Panc1 (cell line): ENCODE results near the gene EIF6. TPM values are rescaled to one million over a fixed set of nuclear protein-coding genes. Genes with fewer than 3 reads are reported as not detected.
A peak's percentile ranks its signal among the peaks of the same experiment; 100 is the strongest.

Experiments used
- ATAC-seq: fragments of 200-7000 bp; cut with Tn5 transposase; 2 replicates; pipeline ENCODE4 v1.9.1; 2020; ENCODE audit warnings: mild to moderate bottlenecking, moderate library complexity
- BruUV-seq: library from RNA; stranded (reverse); fragments of 400-500 nt; replicated peaks from 2 replicates; lab custom pipeline; 2021; lab: Mats Ljungman, UMichigan
- CTCF ChIA-PET: fragments of 300-600 bp; sonication (Branson Sonifier 250); formaldehyde crosslinking; loops from one replicate; lab custom pipeline; 2022; ENCODE audit warnings: antibody characterized with exemption; lab: Charles Lee
- POLR2A ChIA-PET: fragments of 300-600 bp; sonication (Branson Sonifier 250); formaldehyde crosslinking; loops from one replicate; lab custom pipeline; 2022; ENCODE audit warnings: antibody characterized with exemption; lab: Charles Lee
- DNase-seq: peaks from one replicate; pipeline ENCODE4 v3.0.0-alpha.2; 2010; ENCODE audit warnings: low read depth, low spot score
- H3K27ac ChIP-seq: 2 replicates; pipeline ENCODE4 v1.5.1; 2011; ENCODE audit warnings: mild to moderate bottlenecking, low read length, inconsistent platforms
- H3K27me3 ChIP-seq: fragments of 200-500 bp; sonication (Bioruptor generic); 2 replicates; pipeline ENCODE4 v1.6.0; 2014; ENCODE audit warnings: low read length, inconsistent platforms; ENCODE audit not compliant: control insufficient read depth, insufficient read depth
- H3K36me3 ChIP-seq: fragments of 200-500 bp; sonication (Bioruptor generic); 2 replicates; pipeline ENCODE4 v1.5.1; 2014; ENCODE audit warnings: inconsistent platforms, mild to moderate bottlenecking, low read length, moderate library complexity; ENCODE audit not compliant: control insufficient read depth, insufficient read depth
- H3K4me1 ChIP-seq: 2 replicates; pipeline ENCODE4 v1.5.1; 2011; ENCODE audit warnings: inconsistent platforms, mild to moderate bottlenecking, low read length, moderate library complexity; ENCODE audit not compliant: control insufficient read depth, insufficient read depth
- H3K4me3 ChIP-seq, 2 experiments: 2 replicates each; pipeline ENCODE4 v1.5.1; 2011 to 2012; ENCODE audit warnings: low read depth in 2 of 2, low read length in 2 of 2, mild to moderate bottlenecking in 2 of 2, inconsistent platforms in 1 of 2, moderate library complexity in 1 of 2
- H3K9me3 ChIP-seq: fragments of 200-500 bp; sonication (Bioruptor generic); 2 replicates; pipeline ENCODE4 v1.5.1; 2014; ENCODE audit warnings: low read depth, mild to moderate bottlenecking, inconsistent platforms, low read length, moderate library complexity; ENCODE audit not compliant: control insufficient read depth, insufficient read depth
- POLR2AphosphoS5 ChIP-seq: IDR thresholded peaks from 2 replicates; pipeline ENCODE4 v1.6.1; 2012; ENCODE audit warnings: mild to moderate bottlenecking, low read depth, low read length, moderate library complexity
- SIN3A ChIP-seq: IDR thresholded peaks from 2 replicates; pipeline ENCODE4 v1.6.1; 2012; ENCODE audit warnings: low read depth, mild to moderate bottlenecking, low read length, moderate library complexity, borderline replicate concordance; ENCODE audit not compliant: insufficient read depth
- TCF7L2 ChIP-seq: IDR thresholded peaks from 2 replicates; pipeline ENCODE4 v1.6.1; 2011; ENCODE audit warnings: mild to moderate bottlenecking, low read depth, low read length, inconsistent platforms
- in situ Hi-C: cut with HindIII; loops from 2 replicates; pipeline ENCODE4 v1.10.0; 2016; ENCODE audit warnings: low sequenced_read_pairs, low pct_unique_long_range_greater_than_20kb
- intact Hi-C: fragments of 100-400 bp; cut with micrococcal nuclease; formaldehyde crosslinking; loops from one replicate; pipeline ENCODE4 v1.10.0; 2022; ENCODE audit not compliant: unreplicated experiment
- total RNA-seq: library from RNA; stranded (reverse); gene quantifications from one replicate; pipeline ENCODE4 v1.2.1, GENCODE V29; 2021; ENCODE audit not compliant: unreplicated experiment
- TF ChIP-seq, protein P1 (sequence below), 2 experiments: IDR thresholded peaks; 2 replicates each; pipeline ENCODE4 v1.6.1; 2011 to 2012; ENCODE audit warnings: low read depth in 2 of 2, control low read depth in 1 of 2, low read length in 1 of 2, mild to moderate bottlenecking in 1 of 2, moderate library complexity in 1 of 2; ENCODE audit not compliant: insufficient read depth in 1 of 2
- TF ChIP-seq, protein P2 (sequence below): fragments of 450-650 bp; IDR thresholded peaks from 2 replicates; pipeline ENCODE4 v1.5.1; 2017; ENCODE audit warnings: mild to moderate bottlenecking

The EIF6 gene
- total RNA-seq, 1 experiment from 2014 or later, result 258 TPM

DNA sequence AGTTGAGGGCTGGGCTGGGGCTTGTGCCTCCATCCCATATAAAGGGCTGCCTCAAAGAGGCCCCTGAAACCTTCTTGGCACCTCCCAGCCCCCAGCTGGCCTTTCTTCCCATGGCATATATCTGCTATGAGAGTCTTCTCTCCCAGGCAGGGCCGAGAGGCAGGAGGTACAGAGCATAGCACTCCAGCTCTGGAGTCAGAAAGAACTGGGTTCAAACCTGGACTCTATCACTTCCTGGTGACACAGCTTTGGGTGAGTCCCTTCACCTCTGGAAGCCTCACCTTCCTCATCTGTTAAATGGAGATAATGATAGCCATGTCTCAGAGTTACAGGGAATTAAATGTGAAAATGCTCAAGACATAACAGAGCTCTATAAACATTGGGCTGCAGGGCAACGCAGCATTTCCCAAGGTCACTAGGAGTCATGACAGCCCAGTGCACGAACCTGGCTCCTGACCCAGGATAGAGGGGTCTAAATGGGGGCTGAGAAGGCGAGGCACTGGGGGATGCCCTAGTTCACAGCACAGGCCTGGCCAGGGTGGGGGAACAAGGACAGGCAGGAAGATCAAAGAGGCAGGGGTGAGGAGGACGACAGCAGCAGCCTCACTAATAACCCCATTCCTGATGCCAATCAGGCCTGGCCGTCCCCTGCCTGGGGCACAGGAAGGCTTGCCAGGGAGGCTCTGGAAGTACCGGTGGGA lies 5.8 kb upstream of the EIF6 start:
- in situ Hi-C loops (no loop called here), intact Hi-C loops (no loop called here)
- H3K9me3 ChIP-seq, result no peaks in the 10 kb centered on the region
- no TSS peak for BruUV-seq
- 0 out of 2 replicates have a peak, but pooled peaks have one; percentile 16 for ATAC-seq
- H3K4me1 ChIP-seq, result peaks cover 5% of the 10 kb centered on the region
- no peak overlapping the region for H3K4me3 ChIP-seq
- POLR2A ChIA-PET, result no interaction called here
- H3K27ac ChIP-seq, result no peak overlapping the region
- peak; percentile 50; the same call in 1 of the 2 replicates for TF ChIP-seq TCF7L2
- no peak for TF ChIP-seq SIN3A
- TF ChIP-seq, protein P1, sequence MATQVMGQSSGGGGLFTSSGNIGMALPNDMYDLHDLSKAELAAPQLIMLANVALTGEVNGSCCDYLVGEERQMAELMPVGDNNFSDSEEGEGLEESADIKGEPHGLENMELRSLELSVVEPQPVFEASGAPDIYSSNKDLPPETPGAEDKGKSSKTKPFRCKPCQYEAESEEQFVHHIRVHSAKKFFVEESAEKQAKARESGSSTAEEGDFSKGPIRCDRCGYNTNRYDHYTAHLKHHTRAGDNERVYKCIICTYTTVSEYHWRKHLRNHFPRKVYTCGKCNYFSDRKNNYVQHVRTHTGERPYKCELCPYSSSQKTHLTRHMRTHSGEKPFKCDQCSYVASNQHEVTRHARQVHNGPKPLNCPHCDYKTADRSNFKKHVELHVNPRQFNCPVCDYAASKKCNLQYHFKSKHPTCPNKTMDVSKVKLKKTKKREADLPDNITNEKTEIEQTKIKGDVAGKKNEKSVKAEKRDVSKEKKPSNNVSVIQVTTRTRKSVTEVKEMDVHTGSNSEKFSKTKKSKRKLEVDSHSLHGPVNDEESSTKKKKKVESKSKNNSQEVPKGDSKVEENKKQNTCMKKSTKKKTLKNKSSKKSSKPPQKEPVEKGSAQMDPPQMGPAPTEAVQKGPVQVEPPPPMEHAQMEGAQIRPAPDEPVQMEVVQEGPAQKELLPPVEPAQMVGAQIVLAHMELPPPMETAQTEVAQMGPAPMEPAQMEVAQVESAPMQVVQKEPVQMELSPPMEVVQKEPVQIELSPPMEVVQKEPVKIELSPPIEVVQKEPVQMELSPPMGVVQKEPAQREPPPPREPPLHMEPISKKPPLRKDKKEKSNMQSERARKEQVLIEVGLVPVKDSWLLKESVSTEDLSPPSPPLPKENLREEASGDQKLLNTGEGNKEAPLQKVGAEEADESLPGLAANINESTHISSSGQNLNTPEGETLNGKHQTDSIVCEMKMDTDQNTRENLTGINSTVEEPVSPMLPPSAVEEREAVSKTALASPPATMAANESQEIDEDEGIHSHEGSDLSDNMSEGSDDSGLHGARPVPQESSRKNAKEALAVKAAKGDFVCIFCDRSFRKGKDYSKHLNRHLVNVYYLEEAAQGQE (IDR thresholded peaks at IDR 0.05; ENCODE audit: insufficient read depth in 1 of 2, low read depth in 2 of 2, low read length in 1 of 2), result no peak
- TF ChIP-seq, protein P2, sequence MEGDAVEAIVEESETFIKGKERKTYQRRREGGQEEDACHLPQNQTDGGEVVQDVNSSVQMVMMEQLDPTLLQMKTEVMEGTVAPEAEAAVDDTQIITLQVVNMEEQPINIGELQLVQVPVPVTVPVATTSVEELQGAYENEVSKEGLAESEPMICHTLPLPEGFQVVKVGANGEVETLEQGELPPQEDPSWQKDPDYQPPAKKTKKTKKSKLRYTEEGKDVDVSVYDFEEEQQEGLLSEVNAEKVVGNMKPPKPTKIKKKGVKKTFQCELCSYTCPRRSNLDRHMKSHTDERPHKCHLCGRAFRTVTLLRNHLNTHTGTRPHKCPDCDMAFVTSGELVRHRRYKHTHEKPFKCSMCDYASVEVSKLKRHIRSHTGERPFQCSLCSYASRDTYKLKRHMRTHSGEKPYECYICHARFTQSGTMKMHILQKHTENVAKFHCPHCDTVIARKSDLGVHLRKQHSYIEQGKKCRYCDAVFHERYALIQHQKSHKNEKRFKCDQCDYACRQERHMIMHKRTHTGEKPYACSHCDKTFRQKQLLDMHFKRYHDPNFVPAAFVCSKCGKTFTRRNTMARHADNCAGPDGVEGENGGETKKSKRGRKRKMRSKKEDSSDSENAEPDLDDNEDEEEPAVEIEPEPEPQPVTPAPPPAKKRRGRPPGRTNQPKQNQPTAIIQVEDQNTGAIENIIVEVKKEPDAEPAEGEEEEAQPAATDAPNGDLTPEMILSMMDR, result no peak
- no peak for TF ChIP-seq POLR2AphosphoS5
- CTCF ChIA-PET, result no interaction called here
- H3K36me3 ChIP-seq, result no peaks in the 10 kb centered on the region
- no peaks in the 10 kb centered on the region for H3K27me3 ChIP-seq
- no peak for DNase-seq

DNA sequence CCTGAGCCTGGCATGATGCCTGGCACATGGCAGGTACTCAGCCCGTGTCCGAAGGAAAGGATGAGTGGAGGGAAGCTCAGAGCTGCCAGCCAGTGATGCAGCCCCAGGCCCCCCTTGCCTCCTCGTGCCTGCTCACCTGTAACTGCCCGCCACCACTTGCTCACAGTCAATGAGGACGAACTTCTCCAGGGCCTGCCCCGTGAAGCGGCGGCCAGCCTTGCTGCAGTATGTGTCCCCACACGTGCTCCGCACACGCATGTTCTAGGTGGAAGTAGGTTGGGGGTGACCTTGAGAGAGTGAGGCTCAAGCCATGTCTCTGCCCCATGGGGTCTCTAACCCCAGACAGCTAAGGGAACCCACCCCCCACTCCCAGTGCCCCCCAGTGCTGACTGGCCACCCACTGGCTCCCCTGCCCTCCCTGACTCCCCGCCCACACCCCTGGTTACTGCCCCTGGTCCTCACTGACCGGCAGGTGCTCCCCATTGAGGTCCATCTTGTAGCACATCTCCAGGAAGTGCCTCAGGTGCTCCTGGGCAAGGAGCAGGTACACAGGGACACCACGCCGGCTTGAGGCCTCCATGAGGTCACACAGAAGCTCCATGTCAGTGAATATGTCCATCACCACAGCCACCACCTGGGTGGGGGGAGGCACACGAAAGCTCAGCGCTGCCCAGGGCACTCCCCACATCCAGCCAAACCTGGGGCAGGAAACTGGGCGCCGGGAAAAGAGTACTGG lies 3.9 kb upstream of the EIF6 start:
- ATAC-seq (no peak), DNase-seq (no peak)
- Histone ChIP-seq H3K4me3 (no peak overlapping the region), H3K36me3 (no peaks in the 10 kb centered on the region), H3K9me3 (no peaks in the 10 kb centered on the region), H3K27me3 (no peaks in the 10 kb centered on the region), H3K4me1 (peaks cover 7% of the 10 kb centered on the region), H3K27ac (no peak overlapping the region)
- ChIA-PET POLR2A (interaction anchor here (1.2 kb wide), 1 partner anchor 9 kb away, joined by 7 read pairs; no protein-coding TSS in a partner anchor), CTCF (interaction anchor here (0.7 kb wide), 1 partner anchor 18 kb away, joined by 3 read pairs; no protein-coding TSS in a partner anchor)
- in situ Hi-C loops (no loop called here), intact Hi-C loops (no loop called here)
- TF ChIP-seq, protein P1 (IDR thresholded peaks at IDR 0.05; ENCODE audit: insufficient read depth in 1 of 2, low read depth in 2 of 2, low read length in 1 of 2), result no peak
- TF ChIP-seq POLR2AphosphoS5, result no peak
- TF ChIP-seq SIN3A, result no peak
- TF ChIP-seq TCF7L2, result no peak
- TF ChIP-seq, protein P2, result no peak
- BruUV-seq, result no TSS peak
